ENCODE data around the gene GPR18. TPM values are rescaled to one million over a fixed set of nuclear protein-coding genes. Genes with fewer than 3 reads are reported as not detected.

GPR18 gene
- polyA plus RNA-seq, 3 donors: 1.7 to 3.8 (median 2.2) TPM

DNA sequence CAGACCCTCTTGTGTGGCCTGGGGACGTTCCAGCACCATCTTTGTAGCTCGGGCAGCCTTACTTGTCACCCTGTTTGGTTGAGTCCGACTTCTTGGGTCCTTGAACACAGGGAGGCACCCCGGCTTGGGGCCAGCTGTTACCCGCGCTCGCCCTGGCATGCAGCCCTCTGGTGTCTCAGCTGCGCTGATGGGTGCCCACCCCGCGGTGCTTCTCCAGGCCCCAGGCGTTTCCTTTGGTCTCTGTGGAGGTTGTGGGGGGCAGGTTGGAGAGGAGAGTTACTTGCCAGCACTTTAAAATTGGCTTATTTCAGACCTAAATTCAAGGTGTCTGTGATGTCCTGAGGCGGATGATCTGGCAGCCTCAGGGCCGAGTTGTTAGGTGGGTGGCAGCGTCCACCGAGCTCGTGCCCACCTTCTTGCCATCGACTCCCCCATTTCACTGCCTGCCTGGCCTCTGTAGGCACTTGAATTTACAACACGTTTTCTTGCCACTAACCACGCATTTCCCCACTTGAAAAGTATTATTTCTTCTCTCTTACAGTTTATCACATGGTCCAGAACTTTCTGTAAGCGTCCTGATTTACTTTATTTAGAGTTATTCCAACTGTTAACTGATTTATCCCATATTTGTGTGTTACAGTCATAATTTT, 40.6 kb downstream of the GPR18 start:
- intact Hi-C loops (cut with micrococcal nuclease): no loop called here
- no peak overlapping the region for H2AFZ ChIP-seq (ENCODE audit: insufficient read depth, low read depth, low read length, poor library complexity, severe bottlenecking)
- Mint-ChIP-seq H3K27me3 (ENCODE audit: low read depth in 3 of 3) (peaks cover 0 to 2% (median 0%) of the 10 kb centered on the region in 3 donors), H3K27ac (peak overlapping the region; percentile 34 to 77 (median 64)), H3K4me1 (peaks cover 71% of the 10 kb centered on the region), H3K9me3 (no peaks in the 10 kb centered on the region), H3K36me3 (peaks cover 18 to 24% of the 10 kb centered on the region in 2 donors), H3K4me3 (no peak overlapping the region)
- peaks cover 100% of the 10 kb centered on the region for H3K79me2 ChIP-seq (ENCODE audit: insufficient read depth, low read length)
- no peak for DNase-seq
- peaks cover 8 to 13% of the 10 kb centered on the region in 2 donors for H3K36me3 ChIP-seq (replicated peaks in 1 of 2; ENCODE audit: control insufficient read depth in 1 of 2, insufficient read depth in 2 of 2, low read length in 2 of 2)
- TF ChIP-seq, protein P1, sequence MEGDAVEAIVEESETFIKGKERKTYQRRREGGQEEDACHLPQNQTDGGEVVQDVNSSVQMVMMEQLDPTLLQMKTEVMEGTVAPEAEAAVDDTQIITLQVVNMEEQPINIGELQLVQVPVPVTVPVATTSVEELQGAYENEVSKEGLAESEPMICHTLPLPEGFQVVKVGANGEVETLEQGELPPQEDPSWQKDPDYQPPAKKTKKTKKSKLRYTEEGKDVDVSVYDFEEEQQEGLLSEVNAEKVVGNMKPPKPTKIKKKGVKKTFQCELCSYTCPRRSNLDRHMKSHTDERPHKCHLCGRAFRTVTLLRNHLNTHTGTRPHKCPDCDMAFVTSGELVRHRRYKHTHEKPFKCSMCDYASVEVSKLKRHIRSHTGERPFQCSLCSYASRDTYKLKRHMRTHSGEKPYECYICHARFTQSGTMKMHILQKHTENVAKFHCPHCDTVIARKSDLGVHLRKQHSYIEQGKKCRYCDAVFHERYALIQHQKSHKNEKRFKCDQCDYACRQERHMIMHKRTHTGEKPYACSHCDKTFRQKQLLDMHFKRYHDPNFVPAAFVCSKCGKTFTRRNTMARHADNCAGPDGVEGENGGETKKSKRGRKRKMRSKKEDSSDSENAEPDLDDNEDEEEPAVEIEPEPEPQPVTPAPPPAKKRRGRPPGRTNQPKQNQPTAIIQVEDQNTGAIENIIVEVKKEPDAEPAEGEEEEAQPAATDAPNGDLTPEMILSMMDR (IDR thresholded peaks at IDR 0.05): no peak
- no peak overlapping the region for H3K4me3 ChIP-seq (replicated peaks in 1 of 3; ENCODE audit: low read depth in 2 of 3, low read length in 3 of 3)
- H4K20me1 ChIP-seq (ENCODE audit: insufficient read depth, low read length): peaks cover 85% of the 10 kb centered on the region
- 41% methylated on average over 18 of the region's 20 CpGs for WGBS (ENCODE audit: insufficient coverage)
- H3K4me1 ChIP-seq (ENCODE audit: control insufficient read depth in 1 of 2, insufficient read depth in 2 of 2, low read length in 2 of 2): peaks cover 39 to 45% of the 10 kb centered on the region in 2 donors
- peak overlapping the region in 1 of 2 donors; percentile 19 for H3K27ac ChIP-seq (ENCODE audit: low read depth in 1 of 2, low read length in 2 of 2)
- no peak overlapping the region for H3K4me2 ChIP-seq (replicated peaks; ENCODE audit: extremely low read depth, low read length, poor library complexity, severe bottlenecking)
- no peaks in the 10 kb centered on the region for H3K27me3 ChIP-seq (ENCODE audit: control insufficient read depth in 2 of 2, insufficient read depth in 2 of 2, low read length in 2 of 2)
- H3K9me3 ChIP-seq (replicated peaks in 1 of 2; ENCODE audit: control insufficient read depth in 1 of 2, insufficient read depth in 1 of 2, low read length in 2 of 2): no peaks in the 10 kb centered on the region
- no peak overlapping the region for H3K9ac ChIP-seq (ENCODE audit: insufficient read depth, low read length, poor library complexity, severe bottlenecking)

DNA sequence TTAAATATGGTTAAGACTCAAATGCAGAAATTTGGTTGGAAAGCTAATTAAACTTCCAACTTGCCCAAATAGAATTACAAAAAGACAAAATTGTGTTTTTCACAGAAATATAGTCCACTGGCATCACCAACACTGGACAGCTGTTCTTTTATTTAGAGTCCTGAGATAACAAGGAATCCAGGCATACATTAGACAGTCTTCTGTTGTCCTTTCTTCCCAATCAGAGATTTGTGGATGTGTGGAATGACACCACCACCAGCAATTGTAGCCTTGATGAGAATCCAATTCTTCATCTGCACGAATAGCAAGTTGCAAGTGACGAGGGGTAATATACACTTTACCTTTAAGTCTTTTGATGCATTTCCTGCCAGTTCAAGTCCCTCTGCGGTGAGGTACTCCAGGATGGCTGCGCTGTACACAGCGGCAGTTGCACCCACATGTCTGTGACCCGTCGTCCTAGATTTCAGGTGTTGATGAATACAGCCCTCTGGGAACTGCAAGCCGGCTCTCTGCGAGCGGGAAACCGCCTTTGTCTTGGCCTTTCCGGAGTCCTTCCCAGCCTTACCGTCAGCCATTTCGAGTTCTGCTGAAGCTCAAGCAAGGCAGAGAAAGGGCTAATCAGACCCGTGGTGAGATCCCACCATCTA, 42.9 kb downstream of the GPR18 start:
- TF ChIP-seq, protein P1 (IDR thresholded peaks at IDR 0.05): no peak
- DNase-seq: no peak

More for the DNA sequence above, 42.9 kb downstream of the GPR18 start:
- H3K27me3 Mint-ChIP-seq (ENCODE audit: low read depth in 3 of 3): peaks cover 0 to 2% (median 0%) of the 10 kb centered on the region in 3 donors
- H4K20me1 ChIP-seq (ENCODE audit: insufficient read depth, low read length): peaks cover 98% of the 10 kb centered on the region
- H3K9ac ChIP-seq (ENCODE audit: insufficient read depth, low read length, poor library complexity, severe bottlenecking): no peak overlapping the region
- peaks cover 6 to 36% of the 10 kb centered on the region in 2 donors for H3K36me3 ChIP-seq (replicated peaks in 1 of 2; ENCODE audit: control insufficient read depth in 1 of 2, insufficient read depth in 2 of 2, low read length in 2 of 2)
- H3K27ac Mint-ChIP-seq: peak overlapping the region in 4 of 7 donors; percentile 14 to 50 (median 34)
- H3K4me1 Mint-ChIP-seq: peaks cover 58% of the 10 kb centered on the region
- peaks cover 25 to 32% of the 10 kb centered on the region in 2 donors for H3K4me1 ChIP-seq (ENCODE audit: control insufficient read depth in 1 of 2, insufficient read depth in 2 of 2, low read length in 2 of 2)
- peaks cover 12 to 16% of the 10 kb centered on the region in 2 donors for H3K36me3 Mint-ChIP-seq
- H3K27ac ChIP-seq (ENCODE audit: low read depth in 1 of 2, low read length in 2 of 2): no peak overlapping the region
- H3K9me3 Mint-ChIP-seq: no peaks in the 10 kb centered on the region
- 89% methylated on average over 12 of the region's 15 CpGs for WGBS (ENCODE audit: insufficient coverage)
- no peaks in the 10 kb centered on the region for H3K27me3 ChIP-seq (ENCODE audit: control insufficient read depth in 2 of 2, insufficient read depth in 2 of 2, low read length in 2 of 2)
- peak overlapping the region; percentile 23 to 58 for H3K4me3 Mint-ChIP-seq
- no peak overlapping the region for H3K4me2 ChIP-seq (replicated peaks; ENCODE audit: extremely low read depth, low read length, poor library complexity, severe bottlenecking)
- intact Hi-C loops (cut with micrococcal nuclease): no loop called here
- H3K9me3 ChIP-seq (replicated peaks in 1 of 2; ENCODE audit: control insufficient read depth in 1 of 2, insufficient read depth in 1 of 2, low read length in 2 of 2): no peaks in the 10 kb centered on the region
- peaks cover 100% of the 10 kb centered on the region for H3K79me2 ChIP-seq (ENCODE audit: insufficient read depth, low read length)
- H2AFZ ChIP-seq (ENCODE audit: insufficient read depth, low read depth, low read length, poor library complexity, severe bottlenecking): no peak overlapping the region
- no peak overlapping the region for H3K4me3 ChIP-seq (replicated peaks in 1 of 3; ENCODE audit: low read depth in 2 of 3, low read length in 3 of 3)

All from CD14-positive monocyte (primary cell).